Neutrophil (primary cell): ENCODE data around the gene GARNL3.

Experiments used
- H3K27ac ChIP-seq: fragments of 200-600 bp; sonication (generic); 2 replicates; pipeline ENCODE4 v1.5.1; 2016; ENCODE audit warnings: mild to moderate bottlenecking, moderate library complexity
- H3K27me3 ChIP-seq: fragments of 200-600 bp; sonication (generic); 2 replicates; pipeline ENCODE4 v1.6.0; 2016; ENCODE audit warnings: mild to moderate bottlenecking
- H3K36me3 ChIP-seq: fragments of 200-600 bp; sonication (generic); 2 replicates; pipeline ENCODE4 v1.5.1; 2017
- H3K4me1 ChIP-seq, 2 experiments: fragments of 200-600 bp in 1 of 2; sonication (generic) in 1 of 2; 1 replicate in 1 of 2; 2 replicates in 1 of 2; pipeline versions ENCODE4 v1.5.1 to v1.6.1; 2013 to 2016; ENCODE audit warnings: low read depth in 1 of 2, low read length in 1 of 2, mild to moderate bottlenecking in 1 of 2, moderate library complexity in 1 of 2; ENCODE audit not compliant: control insufficient read depth in 1 of 2, insufficient read depth in 1 of 2
- H3K4me3 ChIP-seq, 2 experiments: fragments of 200-600 bp in 1 of 2; sonication (generic) in 1 of 2; 1 replicate in 1 of 2; 2 replicates in 1 of 2; pipeline ENCODE4 v1.5.1; 2013 to 2016; ENCODE audit warnings: low read depth in 1 of 2, low read length in 1 of 2, mild to moderate bottlenecking in 1 of 2, moderate library complexity in 1 of 2
- H3K9me3 ChIP-seq: fragments of 200-600 bp; sonication (generic); 2 replicates; pipeline ENCODE4 v1.5.1; 2016
- TF ChIP-seq, protein P1 (sequence below): fragments of 200-600 bp; sonication (generic); IDR thresholded peaks from 2 replicates; pipeline ENCODE4 v1.5.1; 2016; ENCODE audit warnings: antibody characterized with exemption

Gene GARNL3

DNA sequence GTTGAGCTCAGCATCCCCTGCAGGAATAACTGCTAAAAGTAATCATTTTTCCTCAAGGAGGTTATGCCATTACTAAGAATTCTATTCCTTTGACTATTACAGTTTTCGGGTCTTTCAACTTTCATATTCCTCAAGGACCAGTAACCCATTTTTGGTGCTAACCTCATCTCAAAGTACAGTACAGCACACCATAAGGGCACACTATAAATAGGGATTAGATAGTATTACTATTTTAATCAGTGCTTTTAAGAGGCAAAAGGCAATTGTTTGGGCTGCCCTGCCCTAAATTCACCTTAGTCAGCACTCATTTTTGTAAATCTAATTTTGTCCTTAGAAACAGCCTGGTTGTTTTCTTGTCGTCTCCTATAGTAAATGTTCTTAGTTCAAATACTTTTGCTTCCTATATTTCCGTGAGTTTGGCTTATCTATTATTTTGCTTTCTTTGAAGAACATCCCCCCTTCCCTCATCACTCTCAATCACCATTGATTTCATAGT, 13.6 kb upstream of the GARNL3 start:
- TF ChIP-seq, protein P1, sequence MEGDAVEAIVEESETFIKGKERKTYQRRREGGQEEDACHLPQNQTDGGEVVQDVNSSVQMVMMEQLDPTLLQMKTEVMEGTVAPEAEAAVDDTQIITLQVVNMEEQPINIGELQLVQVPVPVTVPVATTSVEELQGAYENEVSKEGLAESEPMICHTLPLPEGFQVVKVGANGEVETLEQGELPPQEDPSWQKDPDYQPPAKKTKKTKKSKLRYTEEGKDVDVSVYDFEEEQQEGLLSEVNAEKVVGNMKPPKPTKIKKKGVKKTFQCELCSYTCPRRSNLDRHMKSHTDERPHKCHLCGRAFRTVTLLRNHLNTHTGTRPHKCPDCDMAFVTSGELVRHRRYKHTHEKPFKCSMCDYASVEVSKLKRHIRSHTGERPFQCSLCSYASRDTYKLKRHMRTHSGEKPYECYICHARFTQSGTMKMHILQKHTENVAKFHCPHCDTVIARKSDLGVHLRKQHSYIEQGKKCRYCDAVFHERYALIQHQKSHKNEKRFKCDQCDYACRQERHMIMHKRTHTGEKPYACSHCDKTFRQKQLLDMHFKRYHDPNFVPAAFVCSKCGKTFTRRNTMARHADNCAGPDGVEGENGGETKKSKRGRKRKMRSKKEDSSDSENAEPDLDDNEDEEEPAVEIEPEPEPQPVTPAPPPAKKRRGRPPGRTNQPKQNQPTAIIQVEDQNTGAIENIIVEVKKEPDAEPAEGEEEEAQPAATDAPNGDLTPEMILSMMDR: no peak

DNA sequence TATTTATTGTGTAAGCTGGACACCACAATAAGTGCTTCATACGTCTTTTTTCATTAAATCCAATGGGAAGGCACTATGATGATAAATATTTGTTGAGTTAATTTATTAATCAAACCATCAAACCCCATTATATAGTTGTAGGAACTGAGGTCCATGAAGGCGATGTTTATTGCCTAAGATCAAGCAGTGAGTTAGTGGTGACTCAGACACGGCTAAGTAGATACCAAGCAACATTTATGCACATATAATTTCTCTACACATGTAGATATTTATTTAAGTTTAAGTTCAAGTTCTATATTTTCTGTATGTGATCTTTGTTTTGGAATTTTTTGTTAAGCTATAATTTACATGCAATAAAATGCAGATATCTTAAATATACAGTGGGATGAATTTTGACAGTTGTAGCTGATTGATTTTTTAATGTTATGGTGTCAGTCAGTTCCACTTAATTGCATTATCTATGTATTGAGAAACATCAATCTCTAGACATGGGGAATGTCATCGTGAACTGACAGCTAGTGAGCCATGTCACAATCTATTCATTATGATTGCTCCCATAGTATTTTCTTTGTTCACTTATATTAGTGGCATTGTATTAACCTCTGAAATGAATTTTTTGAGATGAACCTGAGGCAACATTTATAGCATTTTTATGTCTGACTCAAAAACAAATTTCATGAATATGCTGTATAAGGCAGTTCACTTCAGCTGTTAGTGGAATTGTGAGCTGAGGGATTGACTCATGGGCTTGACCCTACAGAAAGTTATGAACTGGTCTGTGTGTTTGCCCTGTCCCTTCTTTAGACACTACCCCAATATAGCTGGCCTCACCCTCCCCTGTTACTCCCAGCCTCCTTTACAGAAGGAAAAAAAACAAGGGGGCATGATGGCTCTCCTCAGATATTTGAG, 11.9 kb upstream of the GARNL3 start:
- Histone ChIP-seq H3K4me1 (no peaks in the 10 kb centered on the region), H3K36me3 (no peaks in the 10 kb centered on the region), H3K27ac (no peak overlapping the region), H3K4me3 (no peak overlapping the region), H3K9me3 (no peaks in the 10 kb centered on the region), H3K27me3 (peaks cover 53% of the 10 kb centered on the region)
- TF ChIP-seq, protein P1: no peak

More for the DNA sequence above, 13.6 kb upstream of the GARNL3 start:
- Histone ChIP-seq H3K36me3 (no peaks in the 10 kb centered on the region), H3K9me3 (no peaks in the 10 kb centered on the region), H3K27ac (no peak overlapping the region), H3K27me3 (peaks cover 50% of the 10 kb centered on the region), H3K4me1 (no peaks in the 10 kb centered on the region), H3K4me3 (no peak overlapping the region)

DNA sequence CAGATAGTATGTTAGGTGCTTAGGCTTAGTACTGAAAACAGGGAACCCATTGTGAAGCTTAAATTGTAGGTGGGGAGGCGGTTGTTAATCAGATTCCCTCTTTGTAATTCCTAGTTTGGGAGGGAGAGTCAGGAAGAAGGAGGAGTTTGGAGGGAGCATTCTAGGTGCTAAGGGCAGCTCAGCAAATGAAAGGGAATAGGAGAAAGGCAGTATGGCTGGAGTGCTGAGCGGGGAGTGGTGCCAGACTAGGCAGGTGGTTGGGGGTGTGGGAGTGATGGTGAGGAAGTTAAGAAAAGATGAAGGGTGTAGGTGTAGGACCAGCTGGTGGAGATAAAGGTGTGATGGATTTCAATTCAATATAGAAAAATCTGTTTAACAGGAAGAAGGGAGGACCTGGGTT, 11.1 kb upstream of the GARNL3 start:
- H3K36me3 ChIP-seq: no peaks in the 10 kb centered on the region
- no peaks in the 10 kb centered on the region for H3K9me3 ChIP-seq
- H3K4me1 ChIP-seq: no peaks in the 10 kb centered on the region
- peaks cover 53% of the 10 kb centered on the region for H3K27me3 ChIP-seq
- H3K27ac ChIP-seq: no peak overlapping the region
- no peak overlapping the region for H3K4me3 ChIP-seq
- TF ChIP-seq, protein P1: no peak

DNA sequence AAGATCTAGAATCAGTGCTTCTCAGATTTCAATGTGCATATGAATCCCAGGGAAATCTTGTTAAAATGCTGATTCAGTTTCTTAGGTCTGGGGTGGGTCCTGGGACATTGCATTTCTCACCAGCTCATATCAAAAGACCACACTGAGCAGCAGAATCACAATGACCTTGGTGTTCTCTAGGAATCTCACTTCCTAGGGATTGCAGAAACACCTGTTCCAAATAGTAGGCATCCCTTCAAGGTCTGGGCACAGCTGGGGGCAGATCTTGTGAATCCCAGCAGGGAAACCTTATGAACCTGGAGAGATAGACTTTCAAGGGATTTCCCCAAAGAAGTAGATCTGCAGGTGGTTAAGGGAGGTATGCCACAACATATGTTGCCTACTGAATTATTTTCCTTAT, 8.9 kb upstream of the GARNL3 start:
- Histone ChIP-seq H3K36me3 (no peaks in the 10 kb centered on the region), H3K27ac (no peak overlapping the region), H3K4me3 (no peak overlapping the region), H3K27me3 (peaks cover 46% of the 10 kb centered on the region), H3K9me3 (no peaks in the 10 kb centered on the region), H3K4me1 (no peaks in the 10 kb centered on the region)
- TF ChIP-seq, protein P1: no peak

DNA sequence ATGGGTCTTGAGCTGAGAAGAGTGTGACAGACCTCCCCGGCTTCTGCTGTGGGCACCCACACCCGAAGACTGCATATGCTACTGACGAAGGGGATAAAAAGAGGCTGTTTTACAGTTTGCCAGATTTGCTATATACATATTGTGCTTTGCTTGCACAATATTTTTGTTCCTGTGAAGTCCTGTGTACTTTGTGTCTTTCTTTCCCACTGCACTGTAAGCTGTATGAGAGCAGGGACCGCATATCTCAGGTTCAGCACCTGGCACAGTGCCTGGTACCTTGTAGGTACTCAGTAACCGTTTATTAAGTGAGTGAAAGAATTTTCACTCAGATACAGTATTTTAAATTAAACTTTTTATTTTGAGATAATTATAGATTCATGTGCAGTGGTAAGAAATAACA, 8.2 kb upstream of the GARNL3 start:
- TF ChIP-seq, protein P1: no peak
- Histone ChIP-seq H3K9me3 (no peaks in the 10 kb centered on the region), H3K4me1 (no peaks in the 10 kb centered on the region), H3K4me3 (no peak overlapping the region), H3K27me3 (peaks cover 46% of the 10 kb centered on the region), H3K27ac (no peak overlapping the region), H3K36me3 (no peaks in the 10 kb centered on the region)
